ENCODE data around the gene RPH3AL. TPM values are rescaled to one million over a fixed set of nuclear protein-coding genes. Genes with fewer than 3 reads are reported as not detected.

The RPH3AL gene
- total RNA-seq, 1 experiment from 2014 or later, result 3.0 TPM

DNA sequence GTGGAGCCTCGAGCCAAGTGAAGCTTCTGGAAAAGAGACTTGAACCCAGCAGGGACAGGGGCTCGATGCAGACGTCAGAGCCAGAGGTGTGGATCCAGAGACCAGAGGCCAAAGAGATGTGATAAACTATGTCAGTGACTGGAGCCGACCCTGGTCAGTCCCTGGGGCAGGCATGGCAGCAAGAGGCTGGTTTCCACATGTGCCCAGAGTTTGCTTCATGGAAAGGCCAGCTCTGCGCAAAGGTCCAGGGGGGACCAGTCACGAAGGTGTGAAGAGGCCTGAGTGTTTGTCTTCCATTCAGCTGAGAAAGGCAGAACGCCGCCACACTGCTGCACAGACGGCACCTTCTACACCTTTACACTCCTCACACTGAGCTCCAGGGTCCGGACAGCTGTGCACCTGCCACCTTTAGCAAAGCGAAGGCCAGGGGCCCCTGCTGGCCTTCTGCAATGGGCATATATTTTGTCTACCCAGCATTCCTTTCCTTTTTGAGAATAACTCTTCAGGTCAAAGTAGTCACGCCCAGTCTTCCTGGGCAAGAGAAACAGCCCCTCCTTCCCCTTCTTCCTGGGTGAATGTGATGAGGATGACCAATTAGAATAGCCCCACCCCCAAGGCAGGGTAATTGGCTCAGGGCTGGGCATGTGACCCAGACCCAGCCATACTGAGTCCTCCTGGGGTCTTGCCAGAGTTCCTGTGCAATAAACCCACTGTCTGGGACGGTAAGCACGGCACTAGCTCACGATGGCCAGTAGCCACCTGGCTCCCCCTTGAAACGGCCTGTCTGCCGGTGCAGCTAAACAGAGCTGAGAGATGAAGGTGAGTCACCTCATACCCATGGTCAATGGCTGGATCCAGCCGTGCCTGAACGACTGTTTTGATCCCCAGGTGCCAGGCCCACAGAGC lies 2.3 kb upstream of the RPH3AL start:
- no peak overlapping the region for H2AFZ ChIP-seq (ENCODE audit: low read length)

More for the DNA sequence above, 2.3 kb upstream of the RPH3AL start:
- no peak overlapping the region for H3K4me2 ChIP-seq (ENCODE audit: insufficient read depth, insufficient read length, low read length)
- H4K20me1 ChIP-seq (ENCODE audit: control insufficient read depth, insufficient read depth, insufficient read length), result no peaks in the 10 kb centered on the region
- no peak overlapping the region for H3K23ac ChIP-seq (ENCODE audit: insufficient read length, low read depth, low read length)
- H3K4me1 ChIP-seq (ENCODE audit: insufficient read depth, low read length), result no peaks in the 10 kb centered on the region
- TF ChIP-seq, protein P1, sequence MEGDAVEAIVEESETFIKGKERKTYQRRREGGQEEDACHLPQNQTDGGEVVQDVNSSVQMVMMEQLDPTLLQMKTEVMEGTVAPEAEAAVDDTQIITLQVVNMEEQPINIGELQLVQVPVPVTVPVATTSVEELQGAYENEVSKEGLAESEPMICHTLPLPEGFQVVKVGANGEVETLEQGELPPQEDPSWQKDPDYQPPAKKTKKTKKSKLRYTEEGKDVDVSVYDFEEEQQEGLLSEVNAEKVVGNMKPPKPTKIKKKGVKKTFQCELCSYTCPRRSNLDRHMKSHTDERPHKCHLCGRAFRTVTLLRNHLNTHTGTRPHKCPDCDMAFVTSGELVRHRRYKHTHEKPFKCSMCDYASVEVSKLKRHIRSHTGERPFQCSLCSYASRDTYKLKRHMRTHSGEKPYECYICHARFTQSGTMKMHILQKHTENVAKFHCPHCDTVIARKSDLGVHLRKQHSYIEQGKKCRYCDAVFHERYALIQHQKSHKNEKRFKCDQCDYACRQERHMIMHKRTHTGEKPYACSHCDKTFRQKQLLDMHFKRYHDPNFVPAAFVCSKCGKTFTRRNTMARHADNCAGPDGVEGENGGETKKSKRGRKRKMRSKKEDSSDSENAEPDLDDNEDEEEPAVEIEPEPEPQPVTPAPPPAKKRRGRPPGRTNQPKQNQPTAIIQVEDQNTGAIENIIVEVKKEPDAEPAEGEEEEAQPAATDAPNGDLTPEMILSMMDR (conservative IDR thresholded peaks at IDR 0.05), result no peak
- no peak overlapping the region for H2BK120ac ChIP-seq (ENCODE audit: low read depth, low read length, poor library complexity, severe bottlenecking)
- H2BK20ac ChIP-seq (ENCODE audit: low read depth, low read length, poor library complexity, severe bottlenecking), result no peak overlapping the region
- H3K27me3 Mint-ChIP-seq (ENCODE audit: low read depth), result no peaks in the 10 kb centered on the region; the same call in none of the 2 replicates
- H3K18ac ChIP-seq (ENCODE audit: insufficient read length, low read depth, low read length), result no peak overlapping the region
- no peaks in the 10 kb centered on the region for H3K79me1 ChIP-seq (ENCODE audit: insufficient read depth, low read depth, low read length, poor library complexity, severe bottlenecking)
- peak overlapping the region in 1 of 3 experiments; percentile 52; a peak in 1 of 7 replicates for H3K27ac Mint-ChIP-seq
- H4K8ac ChIP-seq (replicated peaks; ENCODE audit: insufficient read length, low read depth, low read length), result no peak overlapping the region
- H3K4me1 Mint-ChIP-seq, result peaks cover 17 to 28% of the 10 kb centered on the region in 2 experiments
- H3K27me3 ChIP-seq (ENCODE audit: insufficient read depth, low read length), result no peaks in the 10 kb centered on the region
- no peak overlapping the region for H4K91ac ChIP-seq (ENCODE audit: insufficient read length, low read depth, low read length)
- no peaks in the 10 kb centered on the region for H3K79me2 ChIP-seq (ENCODE audit: insufficient read depth, low read length)
- H2AK5ac ChIP-seq (ENCODE audit: insufficient read length, low read length), result no peak overlapping the region
- H3K9me3 Mint-ChIP-seq, result peaks cover 15% of the 10 kb centered on the region in 2 experiments
- no peak overlapping the region for H2BK12ac ChIP-seq (ENCODE audit: insufficient read length, low read depth, low read length)
- no peak overlapping the region for H3T11ph ChIP-seq (ENCODE audit: low read length)
- no CpG with 5 or more reads among the region's 19 CpGs for WGBS (ENCODE audit: extremely low coverage, insufficient read length, low lambda C conversion rate)
- H3K23me2 ChIP-seq (ENCODE audit: insufficient read length, low read depth, low read length, poor library complexity, severe bottlenecking), result no peaks in the 10 kb centered on the region
- no peaks in the 10 kb centered on the region for H3K9me3 ChIP-seq (ENCODE audit: control insufficient read depth, low read depth, low read length)
- peak; percentile 28 for DNase-seq
- no peak overlapping the region for H3K4ac ChIP-seq (ENCODE audit: low read depth, low read length)
- no peak overlapping the region for H3K9ac ChIP-seq (ENCODE audit: extremely low read depth, insufficient read length, low read length)
- no peak overlapping the region for H3K4me3 Mint-ChIP-seq
- H3K56ac ChIP-seq (ENCODE audit: insufficient read length, low read depth, low read length), result no peak overlapping the region
- H3K27ac ChIP-seq (ENCODE audit: insufficient read length, low read depth, low read length), result no peak overlapping the region
- H3K36me3 Mint-ChIP-seq (ENCODE audit: insufficient read depth in 1 of 3, low read depth in 3 of 3), result peaks cover 6 to 15% (median 6%) of the 10 kb centered on the region in 3 experiments
- H3K14ac ChIP-seq (ENCODE audit: insufficient read depth, low read length), result no peak overlapping the region; the same call in 1 of the 2 replicates
- H2BK15ac ChIP-seq (ENCODE audit: low read depth, low read length), result no peak overlapping the region
- H2BK5ac ChIP-seq (ENCODE audit: insufficient read length, low read length), result no peak overlapping the region
- no peak overlapping the region for H4K5ac ChIP-seq (ENCODE audit: insufficient read length, low read depth, low read length)

Data from H9 (cell line).